H4 (cell line): ENCODE measurements around the gene AFAP1L2. TPM values are rescaled to one million over a fixed set of nuclear protein-coding genes. Genes with fewer than 3 reads are reported as not detected.

Experiments used
- DNase-seq: peaks from one replicate; pipeline ENCODE4 v3.0.0-alpha.2; 2015; ENCODE audit warnings: low spot score
- total RNA-seq: library from RNA; depleted of rRNA; stranded (reverse); fragments of >200 nt; shearing (Covaris generic); gene quantifications from 2 replicates; pipeline ENCODE4 v1.2.3, GENCODE V29; 2014

AFAP1L2 gene
- total RNA-seq, 1 experiment from 2014 or later, result 1.3 TPM

GRCh38 chr10:114412907-114413797 is 8.8 kb upstream of the AFAP1L2 start:
- DNase-seq, result peak; percentile 77

GRCh38 chr10:114408968-114409444 is 4.7 kb upstream of the AFAP1L2 start:
- DNase-seq, result no peak

GRCh38 chr10:114408112-114408967 is 4.0 kb upstream of the AFAP1L2 start:
- no peak for DNase-seq

- no peak for DNase-seq
Measured at GRCh38 chr10:114406455-114406854, 2.2 kb upstream of the AFAP1L2 start.

DNA sequence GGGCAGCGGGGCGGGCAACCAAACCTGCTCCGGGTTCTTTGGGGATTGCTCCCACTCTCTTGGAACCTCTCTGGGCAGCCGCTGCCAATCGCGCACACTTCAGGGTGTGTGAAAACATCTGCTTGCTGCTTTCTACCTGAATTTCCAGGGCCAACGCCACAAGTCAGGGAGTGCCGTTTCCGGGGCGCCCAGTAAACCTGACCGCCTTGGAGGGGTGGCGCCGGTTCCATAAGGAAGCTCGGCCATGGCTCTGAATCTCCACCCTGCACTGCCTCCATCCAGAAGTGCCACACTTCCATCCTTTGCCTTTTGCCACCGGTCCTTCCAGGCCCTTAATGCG is 679 bp upstream of the AFAP1L2 start:
- no peak for DNase-seq

DNA sequence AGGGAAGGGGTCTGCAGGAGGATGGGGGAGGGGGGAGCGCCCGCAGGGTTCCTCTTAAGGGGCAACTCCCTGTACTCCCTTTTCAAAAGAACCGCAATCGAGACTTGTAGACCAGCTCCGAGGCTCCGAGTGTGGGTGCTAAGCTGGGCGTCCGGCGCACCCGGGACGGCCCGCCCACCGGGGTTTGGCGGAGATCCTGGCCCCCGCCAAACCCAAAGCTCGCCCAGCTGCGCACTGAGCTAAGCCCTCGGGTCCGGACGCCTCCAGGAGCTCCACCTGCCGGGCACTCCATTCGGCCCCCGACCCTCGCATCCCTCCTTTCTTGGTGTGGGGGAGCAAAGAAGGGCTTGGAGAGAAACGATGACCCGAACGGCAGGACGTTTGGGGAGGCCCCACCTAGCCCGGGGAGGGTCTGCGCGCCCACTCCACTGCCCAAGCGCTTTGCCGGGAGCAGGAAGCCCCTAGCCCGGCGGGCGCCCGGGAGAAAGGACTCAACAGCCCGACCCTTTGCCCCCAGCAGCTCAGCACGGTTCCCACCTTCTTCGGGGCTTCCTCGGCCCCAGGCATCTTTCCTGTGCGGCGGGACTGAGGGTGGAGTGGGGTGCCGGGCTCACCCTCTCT is 651 bp downstream of the AFAP1L2 start:
- no peak for DNase-seq

DNA sequence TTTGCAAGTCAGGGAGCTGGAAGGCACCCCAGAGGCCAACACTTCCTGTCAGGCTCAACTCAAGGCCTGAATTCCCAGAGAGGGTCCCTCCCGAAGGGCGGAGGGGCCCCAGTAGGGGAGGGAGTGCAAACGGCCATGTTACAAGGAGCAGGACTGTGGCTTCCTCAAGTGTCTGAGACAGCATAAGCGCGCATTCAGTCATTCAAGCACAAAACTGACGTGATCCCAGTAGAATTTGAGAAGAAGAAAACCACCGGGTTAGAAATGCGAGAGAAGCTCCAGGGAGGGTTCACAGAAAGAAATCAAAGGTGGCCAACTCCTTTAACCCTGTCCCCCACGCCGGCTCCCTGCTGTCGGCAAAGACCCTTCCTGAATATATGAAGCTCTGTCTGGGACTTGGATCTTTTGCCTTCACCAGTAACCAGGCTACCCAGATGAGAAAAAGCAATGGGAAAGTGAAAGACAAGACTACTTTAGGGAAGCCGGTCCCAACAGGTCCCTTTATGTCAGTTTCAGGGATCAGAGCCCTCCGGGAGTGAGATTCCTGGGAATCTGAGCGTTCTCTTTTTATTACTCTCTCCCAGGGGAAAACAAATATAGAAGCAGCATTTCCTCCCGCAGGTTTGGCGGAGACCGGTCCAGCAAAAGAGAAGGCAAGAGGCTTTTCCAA is 1.3 kb downstream of the AFAP1L2 start:
- no peak for DNase-seq

GRCh38 chr10:114402233-114402632 is 2.1 kb downstream of the AFAP1L2 start:
- no peak for DNase-seq

GRCh38 chr10:114401195-114401791 is 3.0 kb downstream of the AFAP1L2 start:
- DNase-seq, result no peak

GRCh38 chr10:114400091-114400490 is 4.2 kb downstream of the AFAP1L2 start:
- DNase-seq, result no peak

DNA sequence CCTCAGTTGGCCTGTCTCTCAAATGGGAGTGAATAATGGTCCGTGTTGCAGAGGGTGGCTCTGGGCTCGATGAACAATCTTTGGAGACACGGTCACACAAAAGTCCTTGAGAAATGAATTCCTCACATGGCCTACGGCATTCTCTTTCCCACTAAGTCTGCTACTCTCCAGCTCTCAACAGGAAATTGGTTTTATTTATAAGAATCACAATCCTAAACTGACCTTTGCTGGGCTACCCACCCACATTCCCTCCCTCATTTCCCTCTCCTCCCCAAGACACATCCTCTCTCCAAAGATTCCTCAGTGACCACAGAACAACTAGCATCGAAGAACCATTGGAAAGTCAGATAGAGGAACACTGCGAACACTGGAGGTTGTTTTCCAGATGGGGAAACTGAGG is 4.7 kb downstream of the AFAP1L2 start:
- DNase-seq, result no peak

DNA sequence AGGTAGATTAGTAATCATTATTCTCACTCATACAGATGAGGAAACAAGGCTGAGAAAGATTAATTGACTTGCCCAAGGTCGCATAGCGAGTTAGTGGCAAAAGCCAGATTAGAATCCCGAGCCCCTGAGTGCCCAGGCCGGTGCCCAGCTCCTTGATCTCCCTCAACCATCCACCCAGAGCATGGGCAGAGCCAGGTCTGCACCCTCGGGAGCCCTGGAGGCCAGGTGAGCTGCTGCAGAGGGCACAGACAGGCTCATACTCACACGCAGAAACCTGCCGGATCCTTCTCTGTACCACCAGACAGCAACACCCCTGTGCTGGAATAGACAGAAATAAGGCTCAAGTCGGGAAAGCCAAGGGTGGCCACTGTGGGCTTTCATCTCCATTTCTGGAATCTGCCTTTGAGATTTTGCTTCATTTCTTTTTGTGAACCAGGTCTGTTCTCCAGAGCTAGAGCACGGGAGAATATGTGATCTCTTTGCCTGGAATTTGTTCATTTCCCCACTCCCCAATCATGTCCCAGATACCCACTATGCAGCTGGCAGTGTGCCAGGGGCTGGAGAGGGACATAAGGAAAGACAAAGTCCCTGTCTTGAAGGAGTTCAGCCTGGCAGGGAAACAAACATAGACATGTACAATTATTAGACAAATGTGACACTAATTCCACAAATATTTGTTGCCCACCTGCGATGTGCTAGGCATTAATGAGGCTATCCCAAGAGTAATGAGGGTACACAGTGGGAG is 5.5 kb downstream of the AFAP1L2 start:
- no peak for DNase-seq

GRCh38 chr10:114397651-114398145 is 6.6 kb downstream of the AFAP1L2 start:
- no peak for DNase-seq

- DNase-seq, result no peak
Measured at GRCh38 chr10:114396464-114396863, 7.8 kb downstream of the AFAP1L2 start.

GRCh38 chr10:114395366-114396022 is 8.8 kb downstream of the AFAP1L2 start:
- no peak for DNase-seq

DNA sequence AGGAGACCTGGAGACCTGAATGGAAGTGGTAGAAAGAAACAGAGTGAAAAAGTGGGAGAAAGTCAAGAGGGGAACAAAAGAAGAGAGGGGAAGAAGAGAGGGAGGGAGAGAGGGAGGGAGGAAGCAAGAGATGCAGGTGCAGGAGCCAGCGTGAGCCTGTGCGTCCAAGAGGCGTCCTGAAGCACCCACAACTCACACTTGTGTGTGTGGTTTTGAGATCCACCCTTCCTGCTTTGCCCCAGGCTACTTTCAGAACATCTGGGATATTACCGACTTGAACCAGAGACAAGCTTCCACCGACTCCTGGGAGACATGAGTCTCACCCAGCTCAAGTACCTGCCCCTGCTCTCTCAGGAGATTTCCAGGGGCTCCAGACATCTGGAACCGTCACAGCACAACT is 9.8 kb downstream of the AFAP1L2 start:
- DNase-seq, result no peak

DNA sequence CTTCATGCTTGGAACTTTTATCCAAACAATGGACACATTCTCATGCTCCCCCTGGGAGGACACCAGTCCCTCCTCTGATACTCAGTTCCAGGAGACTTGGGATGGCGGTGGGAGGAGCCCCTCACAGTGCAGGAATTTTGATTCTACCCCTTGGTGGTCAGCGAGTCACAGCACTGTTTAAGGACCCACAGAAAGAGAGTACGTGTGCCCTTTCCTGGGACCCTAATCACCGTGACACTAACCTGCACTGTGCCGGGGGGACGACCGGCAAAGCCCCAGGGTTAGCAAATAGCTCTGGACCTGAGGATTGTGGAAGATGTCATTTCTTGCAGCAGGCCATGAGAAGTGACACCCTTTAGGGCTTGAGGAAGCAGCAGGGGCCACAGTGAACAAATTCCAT is 10.4 kb downstream of the AFAP1L2 start:
- no peak for DNase-seq

- DNase-seq, result no peak
Measured at GRCh38 chr10:114393482-114393881, 10.8 kb downstream of the AFAP1L2 start.

DNA sequence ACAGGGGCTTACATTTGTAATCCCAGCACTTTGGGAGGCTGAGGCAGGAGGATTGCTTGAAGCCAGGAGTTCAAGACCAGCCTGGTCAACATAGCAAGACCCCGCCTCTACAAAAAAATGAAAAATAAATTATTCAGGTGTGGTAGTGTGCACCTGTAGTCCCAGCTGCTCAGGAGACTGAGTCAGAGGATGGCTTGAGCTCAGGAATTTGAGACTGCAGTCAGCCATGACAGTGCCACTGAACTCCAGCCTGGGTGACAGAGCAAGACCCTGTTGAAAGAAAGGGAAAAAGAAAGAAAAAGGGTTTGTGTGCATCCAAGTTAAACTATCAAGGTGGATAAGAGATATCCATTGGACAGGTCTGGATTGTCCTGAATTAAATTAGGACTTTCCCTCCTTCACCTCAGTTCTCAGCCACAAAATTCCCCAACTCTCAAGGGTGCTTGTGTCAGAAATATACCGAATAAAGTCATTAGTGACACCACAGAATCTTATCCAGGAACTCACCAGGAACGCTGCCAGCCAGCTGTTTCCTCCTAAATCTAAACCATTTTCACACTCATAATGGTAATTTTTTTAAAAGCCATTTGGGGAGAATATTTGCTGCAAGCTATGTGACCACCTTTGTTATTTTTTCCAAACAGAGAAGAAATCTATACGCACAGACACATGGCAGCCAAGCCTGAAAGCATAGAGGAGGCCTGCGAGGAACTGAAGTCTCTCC is 12.0 kb downstream of the AFAP1L2 start:
- no peak for DNase-seq
